SU-DHL-6 (cell line): ENCODE data around the gene LRTM2.

Experiments used
- CTCF ChIP-seq: fragments of 200-600 bp; sonication (generic); IDR thresholded peaks from one replicate; pipeline ENCODE4 v1.5.1; 2017; ENCODE audit warnings: antibody characterized with exemption, mild to moderate bottlenecking, low read length, moderate library complexity; ENCODE audit not compliant: insufficient read depth, poor library complexity, severe bottlenecking
- EZH2phosphoT487 ChIP-seq: fragments of 200-600 bp; sonication (generic), shearing (Covaris generic); conservative IDR thresholded peaks from 2 replicates; pipeline ENCODE4 v1.6.1; 2018; ENCODE audit warnings: mild to moderate bottlenecking, antibody characterized with exemption, low read length, moderate library complexity, mixed read lengths

GRCh38 chr12:1825382-1826102 lies 5.2 kb downstream of the LRTM2 start:
- TF ChIP-seq CTCF (no peak), EZH2phosphoT487 (no peak)
